ENCODE data around the gene LMAN1L. TPM values are rescaled to one million over a fixed set of nuclear protein-coding genes. Genes with fewer than 3 reads are reported as not detected.

The LMAN1L gene
- polyA plus RNA-seq (2013, experiment 1 of 2): not detected
- not detected for polyA plus RNA-seq (2013, experiment 2 of 2)

- H3K23ac ChIP-seq (ENCODE audit: low read length in 2 of 2): no peak within 1 kb of the TSS
- H3K4me1 ChIP-seq (ENCODE audit: control insufficient read depth, insufficient read depth, low read depth, low read length): peaks cover 24% of the 10 kb centered on the region
- peak within 1 kb of the TSS in 1 of 2 experiments; percentile 42 for H3K14ac ChIP-seq (ENCODE audit: low read length in 2 of 2)
- H3K27me3 ChIP-seq (ENCODE audit: control insufficient read depth in 1 of 2, insufficient read depth in 1 of 2, low read length in 2 of 2): peaks cover 0 to 3% of the 10 kb centered on the region in 2 experiments
- H3K4me2 ChIP-seq (ENCODE audit: low read length, poor library complexity, severe bottlenecking): no peak within 1 kb of the TSS
- H4K8ac ChIP-seq (ENCODE audit: low read length): no peak within 1 kb of the TSS
- WGBS: 91% methylated on average over 7 of the region's 12 CpGs
- H2BK12ac ChIP-seq (ENCODE audit: low read length in 2 of 2): no peak within 1 kb of the TSS
- H3K27ac ChIP-seq (ENCODE audit: low read length, poor library complexity, severe bottlenecking): no peak within 1 kb of the TSS
- peaks cover 0 to 3% of the 10 kb centered on the region in 2 experiments for H3K36me3 ChIP-seq (ENCODE audit: control insufficient read depth in 1 of 2, insufficient read depth in 2 of 2, low read depth in 1 of 2, low read length in 2 of 2)
- H2AK5ac ChIP-seq (ENCODE audit: low read length, severe bottlenecking): no peak within 1 kb of the TSS
- no peak within 1 kb of the TSS for H2AFZ ChIP-seq (ENCODE audit: low read depth, low read length)
- no peak within 1 kb of the TSS for H2BK120ac ChIP-seq (ENCODE audit: low read depth, low read length)
- H3K79me1 ChIP-seq (replicated peaks; ENCODE audit: low read length, poor library complexity, severe bottlenecking): no peaks in the 10 kb centered on the region
- H3K4me3 ChIP-seq (ENCODE audit: insufficient read depth in 1 of 2, low read depth in 1 of 2, low read length in 2 of 2): no peak within 1 kb of the TSS
- no peak within 1 kb of the TSS for H2BK5ac ChIP-seq (ENCODE audit: low read depth, low read length, poor library complexity, severe bottlenecking)
- no peaks in the 10 kb centered on the region for H3K9me3 ChIP-seq (ENCODE audit: control insufficient read depth, low read length)
- DNase-seq: no peak
- no peak within 1 kb of the TSS for H3K4ac ChIP-seq (ENCODE audit: low read depth in 1 of 2, low read length in 2 of 2)
- H2BK15ac ChIP-seq (ENCODE audit: low read depth, poor library complexity, severe bottlenecking): peak within 1 kb of the TSS; percentile 3
- H3K18ac ChIP-seq (ENCODE audit: low read depth in 1 of 2, low read length in 2 of 2): no peak within 1 kb of the TSS
- H4K91ac ChIP-seq (ENCODE audit: low read length): no peak within 1 kb of the TSS
- no peak within 1 kb of the TSS for H3K9ac ChIP-seq (ENCODE audit: low read length)
Observed at GRCh38 chr15:74812533-74812932, at the start of gene LMAN1L. TSS of gene LMAN1L (plus strand) at chr15:74812835. CDS start at chr15:74812855, 20 bp downstream.

GRCh38 chr15:74763416-74763815 is 49.2 kb upstream of the LMAN1L start:
- Histone ChIP-seq H3K23ac (ENCODE audit: low read length in 2 of 2) (no peak overlapping the region), H3K79me1 (replicated peaks; ENCODE audit: low read length, poor library complexity, severe bottlenecking) (no peaks in the 10 kb centered on the region), H2BK120ac (ENCODE audit: low read depth, low read length) (no peak overlapping the region), H3K18ac (ENCODE audit: low read depth in 1 of 2, low read length in 2 of 2) (no peak overlapping the region), H3K36me3 (ENCODE audit: control insufficient read depth in 1 of 2, insufficient read depth in 2 of 2, low read depth in 1 of 2, low read length in 2 of 2) (no peaks in the 10 kb centered on the region), H2AFZ (ENCODE audit: low read depth, low read length) (no peak overlapping the region), H3K9me3 (ENCODE audit: control insufficient read depth, low read length) (no peaks in the 10 kb centered on the region), H2BK12ac (ENCODE audit: low read length in 2 of 2) (no peak overlapping the region), H4K8ac (ENCODE audit: low read length) (no peak overlapping the region), H2BK5ac (ENCODE audit: low read depth, low read length, poor library complexity, severe bottlenecking) (no peak overlapping the region), H3K14ac (ENCODE audit: low read length in 2 of 2) (no peak overlapping the region), H3K9ac (ENCODE audit: low read length) (no peak overlapping the region), H3K4ac (ENCODE audit: low read depth in 1 of 2, low read length in 2 of 2) (no peak overlapping the region), H3K4me1 (ENCODE audit: control insufficient read depth, insufficient read depth, low read depth, low read length) (no peaks in the 10 kb centered on the region), H3K27ac (ENCODE audit: low read length, poor library complexity, severe bottlenecking) (no peak overlapping the region), H2BK15ac (ENCODE audit: low read depth, poor library complexity, severe bottlenecking) (no peak overlapping the region), H3K4me3 (ENCODE audit: insufficient read depth in 1 of 2, low read depth in 1 of 2, low read length in 2 of 2) (no peak overlapping the region), H3K4me2 (ENCODE audit: low read length, poor library complexity, severe bottlenecking) (no peak overlapping the region), H3K27me3 (ENCODE audit: control insufficient read depth in 1 of 2, insufficient read depth in 1 of 2, low read length in 2 of 2) (peaks cover 20 to 63% of the 10 kb centered on the region in 2 experiments), H4K91ac (ENCODE audit: low read length) (no peak overlapping the region), H2AK5ac (ENCODE audit: low read length, severe bottlenecking) (no peak overlapping the region)
- no peak for DNase-seq
- 88% methylated on average over 15 of the region's 15 CpGs for WGBS

- no peak overlapping the region for H3K4me3 ChIP-seq (ENCODE audit: insufficient read depth in 1 of 2, low read depth in 1 of 2, low read length in 2 of 2)
- H3K27me3 ChIP-seq (ENCODE audit: control insufficient read depth in 1 of 2, insufficient read depth in 1 of 2, low read length in 2 of 2): peaks cover 24 to 46% of the 10 kb centered on the region in 2 experiments
- H2BK12ac ChIP-seq (ENCODE audit: low read length in 2 of 2): no peak overlapping the region
- peaks cover 4% of the 10 kb centered on the region for H3K4me1 ChIP-seq (ENCODE audit: control insufficient read depth, insufficient read depth, low read depth, low read length)
- H3K18ac ChIP-seq (ENCODE audit: low read depth in 1 of 2, low read length in 2 of 2): no peak overlapping the region
- no peak for DNase-seq
- H3K4ac ChIP-seq (ENCODE audit: low read depth in 1 of 2, low read length in 2 of 2): no peak overlapping the region
- H3K23ac ChIP-seq (ENCODE audit: low read length in 2 of 2): no peak overlapping the region
- WGBS: 87% methylated on average over 11 of the region's 14 CpGs
- H2BK15ac ChIP-seq (ENCODE audit: low read depth, poor library complexity, severe bottlenecking): no peak overlapping the region
- H3K9ac ChIP-seq (ENCODE audit: low read length): no peak overlapping the region
- no peak overlapping the region for H2BK5ac ChIP-seq (ENCODE audit: low read depth, low read length, poor library complexity, severe bottlenecking)
- H4K91ac ChIP-seq (ENCODE audit: low read length): no peak overlapping the region
- H3K79me1 ChIP-seq (replicated peaks; ENCODE audit: low read length, poor library complexity, severe bottlenecking): no peaks in the 10 kb centered on the region
- H4K8ac ChIP-seq (ENCODE audit: low read length): no peak overlapping the region
- H3K14ac ChIP-seq (ENCODE audit: low read length in 2 of 2): no peak overlapping the region
- H2AK5ac ChIP-seq (ENCODE audit: low read length, severe bottlenecking): no peak overlapping the region
- H2BK120ac ChIP-seq (ENCODE audit: low read depth, low read length): no peak overlapping the region
- no peaks in the 10 kb centered on the region for H3K9me3 ChIP-seq (ENCODE audit: control insufficient read depth, low read length)
- H3K27ac ChIP-seq (ENCODE audit: low read length, poor library complexity, severe bottlenecking): no peak overlapping the region
- no peaks in the 10 kb centered on the region for H3K36me3 ChIP-seq (ENCODE audit: control insufficient read depth in 1 of 2, insufficient read depth in 2 of 2, low read depth in 1 of 2, low read length in 2 of 2)
- H3K4me2 ChIP-seq (ENCODE audit: low read length, poor library complexity, severe bottlenecking): no peak overlapping the region
- H2AFZ ChIP-seq (ENCODE audit: low read depth, low read length): no peak overlapping the region
Observed at GRCh38 chr15:74767167-74768098, 45.2 kb upstream of the LMAN1L start.

- 63% methylated on average over 13 of the region's 15 CpGs for WGBS
- no peak overlapping the region for H2BK5ac ChIP-seq (ENCODE audit: low read depth, low read length, poor library complexity, severe bottlenecking)
- no peak overlapping the region for H4K8ac ChIP-seq (ENCODE audit: low read length)
- H3K79me1 ChIP-seq (replicated peaks; ENCODE audit: low read length, poor library complexity, severe bottlenecking): no peaks in the 10 kb centered on the region
- no peaks in the 10 kb centered on the region for H3K36me3 ChIP-seq (ENCODE audit: control insufficient read depth in 1 of 2, insufficient read depth in 2 of 2, low read depth in 1 of 2, low read length in 2 of 2)
- no peak overlapping the region for H3K4ac ChIP-seq (ENCODE audit: low read depth in 1 of 2, low read length in 2 of 2)
- H4K91ac ChIP-seq (ENCODE audit: low read length): no peak overlapping the region
- no peaks in the 10 kb centered on the region for H3K9me3 ChIP-seq (ENCODE audit: control insufficient read depth, low read length)
- no peak overlapping the region for H2BK15ac ChIP-seq (ENCODE audit: low read depth, poor library complexity, severe bottlenecking)
- peak overlapping the region; percentile 62 for H3K9ac ChIP-seq (ENCODE audit: low read length)
- H2BK120ac ChIP-seq (ENCODE audit: low read depth, low read length): no peak overlapping the region
- H3K4me3 ChIP-seq (ENCODE audit: insufficient read depth in 1 of 2, low read depth in 1 of 2, low read length in 2 of 2): peak overlapping the region in 1 of 2 experiments; percentile 54
- no peak overlapping the region for H2AK5ac ChIP-seq (ENCODE audit: low read length, severe bottlenecking)
- H3K23ac ChIP-seq (ENCODE audit: low read length in 2 of 2): no peak overlapping the region
- no peak overlapping the region for H3K14ac ChIP-seq (ENCODE audit: low read length in 2 of 2)
- no peak overlapping the region for H3K27ac ChIP-seq (ENCODE audit: low read length, poor library complexity, severe bottlenecking)
- no peak overlapping the region for H2BK12ac ChIP-seq (ENCODE audit: low read length in 2 of 2)
- H2AFZ ChIP-seq (ENCODE audit: low read depth, low read length): no peak overlapping the region
- no peak overlapping the region for H3K4me2 ChIP-seq (ENCODE audit: low read length, poor library complexity, severe bottlenecking)
- H3K18ac ChIP-seq (ENCODE audit: low read depth in 1 of 2, low read length in 2 of 2): no peak overlapping the region
- H3K4me1 ChIP-seq (ENCODE audit: control insufficient read depth, insufficient read depth, low read depth, low read length): peaks cover 4% of the 10 kb centered on the region
- DNase-seq: no peak
- H3K27me3 ChIP-seq (ENCODE audit: control insufficient read depth in 1 of 2, insufficient read depth in 1 of 2, low read length in 2 of 2): peaks cover 24 to 38% of the 10 kb centered on the region in 2 experiments
Observed at GRCh38 chr15:74768099-74768770, 44.4 kb upstream of the LMAN1L start.

Data from mesenchymal stem cell (in vitro differentiated cells and primary cell).